Upper lobe of left lung (tissue), 6 donors: Measurements from ENCODE around the gene HAUS8. TPM values are rescaled to one million over a fixed set of nuclear protein-coding genes. Genes with fewer than 3 reads are reported as not detected.
A peak's percentile ranks its signal among the peaks of the same experiment; 100 is the strongest.

ENCODE experiments used
- ATAC-seq, 2 donors: fragments of 200-7000 bp; cut with Tn5 transposase; one replicate each; pipeline ENCODE4 v1.9.1; 2022; ENCODE audit warnings: mild to moderate bottlenecking in 2 of 2, moderate library complexity in 2 of 2; ENCODE audit not compliant: low FRiP score in 2 of 2
- DNase-seq, 2 donors: peaks; one replicate each; pipeline ENCODE4 v3.0.0-alpha.2; 2019 to 2020
- H3K27ac ChIP-seq, 4 donors: fragments of 200-600 bp; sonication (generic); one replicate each; pipeline ENCODE4 v1.5.1; 2016 to 2019
- H3K27me3 ChIP-seq, 4 donors: fragments of 200-600 bp; sonication (generic); one replicate each; pipeline ENCODE4 v1.5.1; 2017 to 2019
- H3K36me3 ChIP-seq, 4 donors: fragments of 200-600 bp; sonication (generic); one replicate each; pipeline ENCODE4 v1.5.1; 2016 to 2019
- H3K4me1 ChIP-seq, 4 donors: fragments of 200-600 bp; sonication (generic); one replicate each; pipeline ENCODE4 v1.5.1; 2018 to 2019
- H3K4me3 ChIP-seq, 4 donors: fragments of 200-600 bp; sonication (generic); one replicate each; pipeline ENCODE4 v1.5.1; 2017 to 2019; ENCODE audit warnings: mild to moderate bottlenecking in 2 of 4, moderate library complexity in 1 of 4
- H3K9me3 ChIP-seq, 4 donors: fragments of 200-600 bp; sonication (generic); one replicate each; pipeline ENCODE4 v1.5.1; 2018 to 2019
- EP300 ChIP-seq, 4 donors: sonication (generic); formaldehyde crosslinking; IDR thresholded peaks; one replicate each; pipeline ENCODE4 v1.5.1; 2017; ENCODE audit warnings: antibody characterized with exemption in 4 of 4, control low read depth in 2 of 4
- POLR2A ChIP-seq, 4 donors: fragments of 450-650 bp; IDR thresholded peaks; one replicate each; pipeline ENCODE4 v1.5.1; 2016 to 2017; ENCODE audit warnings: antibody characterized with exemption in 4 of 4, mild to moderate bottlenecking in 2 of 4
- POLR2AphosphoS5 ChIP-seq, 2 donors: sonication (generic); formaldehyde crosslinking; IDR thresholded peaks; one replicate each; pipeline ENCODE4 v1.5.1; 2017; ENCODE audit warnings: antibody characterized with exemption in 2 of 2
- WGBS, 2 donors: methylation state at CpG; one replicate each; pipeline ENCODE4 v1.1.5; 2017 to 2018; 5-methylcytosine and 5-hydroxymethylcytosine counted together
- total RNA-seq, 6 donors: library from RNA; depleted of rRNA in 4 of 6; stranded (reverse); fragments of >200 nt in 4 of 6; gene quantifications; one replicate each; pipeline versions ENCODE4 v1.1.0 to v1.2.1, GENCODE V29; 2016 to 2021
- TF ChIP-seq, protein P1 (sequence below), 6 experiments: fragments of 450-650 bp in 4 of 6; fragments of 200-600 bp in 2 of 6; sonication (generic) in 2 of 6; IDR thresholded peaks; one replicate each; pipeline ENCODE4 v1.5.1; 2016 to 2019; ENCODE audit warnings: antibody characterized with exemption in 6 of 6
- donor health status: DM: no; HTN: no; CAD: no; lungs with moderate emphysema.
- donor health status: DM: no; HTN: yes; CAD: no; lungs with severe emphysema.

The HAUS8 gene
- total RNA-seq, 6 donors from 2014 or later, result 4.9 to 21.0 (median 8.7) TPM

DNA sequence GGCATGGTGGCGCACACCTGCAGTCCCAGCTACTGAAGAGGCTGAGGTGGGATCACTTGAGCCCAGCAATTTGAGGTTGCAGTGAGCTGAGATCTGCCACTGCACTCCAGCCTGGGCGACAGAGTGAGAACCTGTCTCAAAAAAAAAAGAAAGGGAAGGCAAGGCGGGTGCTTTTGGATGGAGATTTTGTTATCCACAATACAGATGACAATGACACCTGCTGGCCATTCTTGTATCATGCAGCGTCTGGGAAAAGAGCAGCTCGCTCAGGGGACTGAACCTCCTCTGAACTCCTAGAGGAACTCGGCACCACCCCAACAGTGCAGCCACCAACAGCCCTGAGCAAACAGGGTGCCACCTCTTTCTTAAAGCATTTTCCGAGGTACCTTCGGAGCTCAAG is 22.8 kb downstream of the HAUS8 start:
- Histone ChIP-seq H3K27ac (no peak overlapping the region), H3K4me1 (peaks cover 0 to 5% (median 0%) of the 10 kb centered on the region in 4 donors), H3K27me3 (no peaks in the 10 kb centered on the region), H3K9me3 (no peaks in the 10 kb centered on the region), H3K36me3 (peaks cover 0 to 37% (median 15%) of the 10 kb centered on the region in 4 donors), H3K4me3 (no peak overlapping the region)
- peak in 1 of 2 donors; percentile 30 for DNase-seq
- TF ChIP-seq, protein P1, sequence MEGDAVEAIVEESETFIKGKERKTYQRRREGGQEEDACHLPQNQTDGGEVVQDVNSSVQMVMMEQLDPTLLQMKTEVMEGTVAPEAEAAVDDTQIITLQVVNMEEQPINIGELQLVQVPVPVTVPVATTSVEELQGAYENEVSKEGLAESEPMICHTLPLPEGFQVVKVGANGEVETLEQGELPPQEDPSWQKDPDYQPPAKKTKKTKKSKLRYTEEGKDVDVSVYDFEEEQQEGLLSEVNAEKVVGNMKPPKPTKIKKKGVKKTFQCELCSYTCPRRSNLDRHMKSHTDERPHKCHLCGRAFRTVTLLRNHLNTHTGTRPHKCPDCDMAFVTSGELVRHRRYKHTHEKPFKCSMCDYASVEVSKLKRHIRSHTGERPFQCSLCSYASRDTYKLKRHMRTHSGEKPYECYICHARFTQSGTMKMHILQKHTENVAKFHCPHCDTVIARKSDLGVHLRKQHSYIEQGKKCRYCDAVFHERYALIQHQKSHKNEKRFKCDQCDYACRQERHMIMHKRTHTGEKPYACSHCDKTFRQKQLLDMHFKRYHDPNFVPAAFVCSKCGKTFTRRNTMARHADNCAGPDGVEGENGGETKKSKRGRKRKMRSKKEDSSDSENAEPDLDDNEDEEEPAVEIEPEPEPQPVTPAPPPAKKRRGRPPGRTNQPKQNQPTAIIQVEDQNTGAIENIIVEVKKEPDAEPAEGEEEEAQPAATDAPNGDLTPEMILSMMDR (IDR thresholded peaks at IDR 0.05), result peak; percentile 33 to 68 (median 60)
- TF ChIP-seq POLR2AphosphoS5 (IDR thresholded peaks at IDR 0.05), result no peak
- WGBS, 2 donors, result 48 to 64% methylated on average over 8 of the region's 8 CpGs
- ATAC-seq, result peak; percentile 12 to 65

GRCh38 chr19:17049711-17050280 is 25.5 kb downstream of the HAUS8 start:
- 81 to 82% methylated on average over 16 to 18 of the region's 18 CpGs for WGBS, 2 donors
- TF ChIP-seq, protein P1 (IDR thresholded peaks at IDR 0.05), result no peak
- TF ChIP-seq POLR2AphosphoS5 (IDR thresholded peaks at IDR 0.05) (no peak), POLR2A (IDR thresholded peaks at IDR 0.05) (no peak), EP300 (IDR thresholded peaks at IDR 0.05) (no peak)
- peak in 1 of 2 donors; percentile 66 for ATAC-seq
- DNase-seq, result peak in 1 of 2 donors; percentile 51
- H3K9me3 ChIP-seq, result no peaks in the 10 kb centered on the region
- peaks cover 0 to 5% (median 0%) of the 10 kb centered on the region in 4 donors for H3K4me1 ChIP-seq
- H3K27me3 ChIP-seq, result no peaks in the 10 kb centered on the region
- H3K4me3 ChIP-seq, result no peak overlapping the region
- H3K36me3 ChIP-seq, result peaks cover 0 to 29% (median 8%) of the 10 kb centered on the region in 4 donors
- H3K27ac ChIP-seq, result no peak overlapping the region

- Histone ChIP-seq H3K27ac (no peak overlapping the region), H3K27me3 (no peaks in the 10 kb centered on the region), H3K4me1 (peaks cover 0 to 5% (median 0%) of the 10 kb centered on the region in 4 donors), H3K9me3 (no peaks in the 10 kb centered on the region), H3K4me3 (no peak overlapping the region), H3K36me3 (peaks cover 0 to 27% (median 4%) of the 10 kb centered on the region in 4 donors)
- DNase-seq (no peak), ATAC-seq (no peak)
- TF ChIP-seq POLR2AphosphoS5 (IDR thresholded peaks at IDR 0.05), result no peak
- no peak for TF ChIP-seq EP300 (IDR thresholded peaks at IDR 0.05)
- TF ChIP-seq, protein P1 (IDR thresholded peaks at IDR 0.05), result no peak
- TF ChIP-seq POLR2A (IDR thresholded peaks at IDR 0.05), result no peak
- 91% methylated on average over 15 to 16 of the region's 16 CpGs for WGBS, 2 donors
Observed at GRCh38 chr19:17048885-17049453, 26.3 kb downstream of the HAUS8 start.

DNA sequence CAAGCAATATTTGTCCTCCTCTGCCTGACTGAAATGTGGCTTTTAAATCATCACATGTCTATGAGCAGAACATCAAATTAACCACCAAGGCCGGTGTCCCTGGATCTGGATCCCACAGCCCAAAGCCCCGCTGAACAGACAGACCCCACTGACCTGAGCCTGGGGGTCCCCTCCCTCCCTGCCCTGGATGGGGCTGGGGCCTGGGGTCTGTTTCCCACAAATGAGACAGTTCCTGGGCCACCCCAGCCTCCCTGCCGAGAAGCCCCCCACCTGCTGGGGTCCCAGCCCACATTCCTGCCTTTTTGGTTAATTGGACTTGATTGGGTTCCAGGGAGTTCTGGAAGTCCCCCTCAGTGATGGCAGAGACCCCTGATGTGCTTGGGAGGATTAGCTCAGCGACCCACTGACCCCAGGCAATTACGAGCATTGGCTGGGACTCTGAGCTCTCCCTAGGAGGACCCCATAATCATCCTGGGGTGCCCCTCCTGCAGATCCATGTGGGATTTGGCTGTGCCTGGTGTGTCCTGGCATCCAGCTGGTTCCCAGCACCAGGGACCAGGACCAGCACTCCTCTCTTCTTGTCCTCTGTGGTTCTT is 29.2 kb downstream of the HAUS8 start:
- Histone ChIP-seq H3K9me3 (no peaks in the 10 kb centered on the region), H3K27me3 (no peaks in the 10 kb centered on the region), H3K4me1 (peaks cover 7 to 18% (median 8%) of the 10 kb centered on the region in 4 donors), H3K27ac (no peak overlapping the region), H3K4me3 (no peak overlapping the region), H3K36me3 (peaks cover 0 to 11% (median 0%) of the 10 kb centered on the region in 4 donors)
- no peak for ATAC-seq
- TF ChIP-seq EP300 (IDR thresholded peaks at IDR 0.05) (no peak), POLR2A (IDR thresholded peaks at IDR 0.05) (no peak), POLR2AphosphoS5 (IDR thresholded peaks at IDR 0.05) (no peak)
- TF ChIP-seq, protein P1 (IDR thresholded peaks at IDR 0.05), result no peak
- no peak for DNase-seq
- WGBS, 2 donors, result 91 to 100% methylated on average over 3 to 5 of the region's 5 CpGs
